GM19452 (cell line): ENCODE data around the gene CARD6.
"Not testable (repeated sequence)": the region's sequence is repeated elsewhere in the genome, so short reads cannot be mapped to it uniquely, and the experiment has no call there.

Source experiments
- ATAC-seq: cut with Tn5 transposase; IDR thresholded peaks from one replicate; pipeline ENCODE4 v1.9.1; 2021; ENCODE audit not compliant: unreplicated experiment

The CARD6 gene

GRCh38 chr5:40841068-40841805 lies at the start of gene CARD6:
CARD6 (plus strand) TSS chr5:40841367; CDS start chr5:40841383, 16 bp downstream.
- ATAC-seq: peak; percentile 51

GRCh38 chr5:40791715-40792139 lies 49.4 kb upstream of the CARD6 start:
- no peak for ATAC-seq

GRCh38 chr5:40792691-40793090 lies 48.5 kb upstream of the CARD6 start:
- not testable (repeated sequence) for ATAC-seq

- ATAC-seq: not testable (repeated sequence)
Observed at GRCh38 chr5:40794340-40794739, 46.8 kb upstream of the CARD6 start.

GRCh38 chr5:40794877-40795276 lies 46.3 kb upstream of the CARD6 start:
- ATAC-seq: not testable (repeated sequence)

GRCh38 chr5:40796487-40796889 lies 44.7 kb upstream of the CARD6 start:
- ATAC-seq: no peak

- peak; percentile 40 for ATAC-seq
Observed at GRCh38 chr5:40797273-40798011, 43.7 kb upstream of the CARD6 start.

GRCh38 chr5:40798012-40798800 lies 43.0 kb upstream of the CARD6 start, which contains the start of gene PRKAA1:
PRKAA1 (minus strand) TSS chr5:40798374; CDS start chr5:40798189, 185 bp downstream.
- ATAC-seq: peak; percentile 95

GRCh38 chr5:40798801-40799210 lies 42.4 kb upstream of the CARD6 start:
- no peak for ATAC-seq

GRCh38 chr5:40799258-40799657 lies 41.9 kb upstream of the CARD6 start:
- no peak for ATAC-seq

- ATAC-seq: no peak
Observed at GRCh38 chr5:40801771-40802562, 39.2 kb upstream of the CARD6 start.

GRCh38 chr5:40812125-40812524 lies 29.0 kb upstream of the CARD6 start:
- no peak for ATAC-seq

- no peak for ATAC-seq
Observed at GRCh38 chr5:40813698-40814281, 27.4 kb upstream of the CARD6 start.

- no peak for ATAC-seq
Observed at GRCh38 chr5:40823459-40823858, 17.7 kb upstream of the CARD6 start.

GRCh38 chr5:40825461-40826043 lies 15.6 kb upstream of the CARD6 start:
- not testable (repeated sequence) for ATAC-seq

- ATAC-seq: no peak
Observed at GRCh38 chr5:40826489-40827187, 14.5 kb upstream of the CARD6 start.

- ATAC-seq: no peak
Observed at GRCh38 chr5:40827188-40827977, 13.8 kb upstream of the CARD6 start.

GRCh38 chr5:40828021-40828631 lies 13.0 kb upstream of the CARD6 start:
- no peak for ATAC-seq
